Measurements from ENCODE around the gene TERF2IP. TPM values are rescaled to one million over a fixed set of nuclear protein-coding genes. Genes with fewer than 3 reads are reported as not detected.
A peak's percentile ranks its signal among the peaks of the same experiment; 100 is the strongest.

Gene TERF2IP
- total RNA-seq, 4 donors from 2014 or later = 87.0 to 127 (median 120) TPM

DNA sequence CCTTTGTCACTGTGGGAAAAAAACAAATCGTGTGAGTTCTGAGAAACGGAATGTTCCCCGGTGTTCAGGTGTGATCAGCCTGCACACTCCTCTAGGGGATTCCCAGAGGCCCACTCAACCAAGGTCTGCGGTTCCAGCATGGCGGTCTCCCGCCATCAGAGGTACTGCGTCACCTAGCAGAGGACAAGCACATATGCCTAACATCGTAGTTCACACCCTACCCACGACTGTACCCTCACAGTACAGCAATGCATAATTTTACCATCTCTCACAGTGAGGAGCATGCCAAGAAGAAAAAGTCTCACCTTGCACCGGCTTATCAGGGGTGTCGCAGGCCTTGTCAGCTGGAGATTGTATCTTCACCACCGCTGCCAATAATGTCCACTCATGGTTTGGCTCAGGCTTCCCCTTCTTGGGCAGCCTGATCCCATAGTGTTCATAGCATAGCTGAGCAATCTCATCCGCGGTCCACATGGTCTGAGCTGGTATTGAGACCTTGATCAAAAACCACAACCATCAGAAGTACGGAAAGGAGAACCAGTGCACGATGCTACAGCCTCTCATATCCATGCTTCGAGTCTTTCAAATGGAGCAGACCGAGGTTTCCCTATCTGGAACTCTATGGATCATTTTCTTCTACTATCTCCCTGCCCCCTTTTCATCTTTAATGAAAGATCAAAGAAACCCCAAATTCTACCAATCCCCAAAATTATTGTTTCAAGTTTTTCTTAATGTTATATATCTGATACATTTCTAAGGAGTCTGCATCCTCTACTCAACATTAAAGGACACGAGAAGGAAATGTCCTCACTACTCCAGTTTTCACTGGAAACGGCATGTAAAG is 27.0 kb upstream of the TERF2IP start:
- WGBS, 2 donors = 90 to 91% methylated on average over 20 of the region's 20 CpGs
- DNase-seq (ENCODE audit: low spot score in 2 of 2) = no peak
- H3K9me3 ChIP-seq = no peaks in the 10 kb centered on the region
- peaks cover 0 to 26% (median 14%) of the 10 kb centered on the region in 4 donors for H3K4me1 ChIP-seq
- H3K4me3 ChIP-seq = no peak overlapping the region
- TF ChIP-seq EP300 (IDR thresholded peaks at IDR 0.05) = no peak
- TF ChIP-seq, protein P1, sequence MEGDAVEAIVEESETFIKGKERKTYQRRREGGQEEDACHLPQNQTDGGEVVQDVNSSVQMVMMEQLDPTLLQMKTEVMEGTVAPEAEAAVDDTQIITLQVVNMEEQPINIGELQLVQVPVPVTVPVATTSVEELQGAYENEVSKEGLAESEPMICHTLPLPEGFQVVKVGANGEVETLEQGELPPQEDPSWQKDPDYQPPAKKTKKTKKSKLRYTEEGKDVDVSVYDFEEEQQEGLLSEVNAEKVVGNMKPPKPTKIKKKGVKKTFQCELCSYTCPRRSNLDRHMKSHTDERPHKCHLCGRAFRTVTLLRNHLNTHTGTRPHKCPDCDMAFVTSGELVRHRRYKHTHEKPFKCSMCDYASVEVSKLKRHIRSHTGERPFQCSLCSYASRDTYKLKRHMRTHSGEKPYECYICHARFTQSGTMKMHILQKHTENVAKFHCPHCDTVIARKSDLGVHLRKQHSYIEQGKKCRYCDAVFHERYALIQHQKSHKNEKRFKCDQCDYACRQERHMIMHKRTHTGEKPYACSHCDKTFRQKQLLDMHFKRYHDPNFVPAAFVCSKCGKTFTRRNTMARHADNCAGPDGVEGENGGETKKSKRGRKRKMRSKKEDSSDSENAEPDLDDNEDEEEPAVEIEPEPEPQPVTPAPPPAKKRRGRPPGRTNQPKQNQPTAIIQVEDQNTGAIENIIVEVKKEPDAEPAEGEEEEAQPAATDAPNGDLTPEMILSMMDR (IDR thresholded peaks at IDR 0.05) = no peak
- no peak for TF ChIP-seq POLR2A (IDR thresholded peaks at IDR 0.05)
- H3K27me3 ChIP-seq = no peaks in the 10 kb centered on the region
- H3K36me3 ChIP-seq = peaks cover 0 to 53% (median 7%) of the 10 kb centered on the region in 3 donors
- no peak overlapping the region for H3K27ac ChIP-seq

DNA sequence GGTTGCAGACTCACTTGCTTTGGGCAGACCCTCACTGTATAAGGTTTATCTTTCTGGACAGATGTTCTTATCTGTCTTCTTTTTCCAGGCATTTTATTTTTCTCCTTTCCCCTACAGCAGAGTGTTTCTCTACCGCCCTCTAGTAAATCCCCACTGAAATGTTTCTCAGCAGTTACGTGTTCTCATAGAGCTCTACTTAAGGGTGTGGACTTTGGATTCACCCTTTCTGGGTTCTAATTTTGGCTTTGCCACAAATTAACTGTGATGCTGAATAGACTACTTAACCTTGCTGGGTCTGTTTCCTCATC is 26.4 kb upstream of the TERF2IP start:
- no peak for DNase-seq (ENCODE audit: low spot score in 2 of 2)
- Histone ChIP-seq H3K36me3 (peaks cover 0 to 53% (median 3%) of the 10 kb centered on the region in 3 donors), H3K27ac (no peak overlapping the region), H3K4me3 (no peak overlapping the region), H3K27me3 (no peaks in the 10 kb centered on the region), H3K4me1 (peaks cover 0 to 26% (median 14%) of the 10 kb centered on the region in 4 donors), H3K9me3 (no peaks in the 10 kb centered on the region)
- 11 to 42% methylated on average over 2 of the region's 2 CpGs for WGBS, 2 donors
- TF ChIP-seq, protein P1 (IDR thresholded peaks at IDR 0.05) = peak in 2 of 5 experiments; percentile 7 to 10
- no peak for TF ChIP-seq EP300 (IDR thresholded peaks at IDR 0.05)

DNA sequence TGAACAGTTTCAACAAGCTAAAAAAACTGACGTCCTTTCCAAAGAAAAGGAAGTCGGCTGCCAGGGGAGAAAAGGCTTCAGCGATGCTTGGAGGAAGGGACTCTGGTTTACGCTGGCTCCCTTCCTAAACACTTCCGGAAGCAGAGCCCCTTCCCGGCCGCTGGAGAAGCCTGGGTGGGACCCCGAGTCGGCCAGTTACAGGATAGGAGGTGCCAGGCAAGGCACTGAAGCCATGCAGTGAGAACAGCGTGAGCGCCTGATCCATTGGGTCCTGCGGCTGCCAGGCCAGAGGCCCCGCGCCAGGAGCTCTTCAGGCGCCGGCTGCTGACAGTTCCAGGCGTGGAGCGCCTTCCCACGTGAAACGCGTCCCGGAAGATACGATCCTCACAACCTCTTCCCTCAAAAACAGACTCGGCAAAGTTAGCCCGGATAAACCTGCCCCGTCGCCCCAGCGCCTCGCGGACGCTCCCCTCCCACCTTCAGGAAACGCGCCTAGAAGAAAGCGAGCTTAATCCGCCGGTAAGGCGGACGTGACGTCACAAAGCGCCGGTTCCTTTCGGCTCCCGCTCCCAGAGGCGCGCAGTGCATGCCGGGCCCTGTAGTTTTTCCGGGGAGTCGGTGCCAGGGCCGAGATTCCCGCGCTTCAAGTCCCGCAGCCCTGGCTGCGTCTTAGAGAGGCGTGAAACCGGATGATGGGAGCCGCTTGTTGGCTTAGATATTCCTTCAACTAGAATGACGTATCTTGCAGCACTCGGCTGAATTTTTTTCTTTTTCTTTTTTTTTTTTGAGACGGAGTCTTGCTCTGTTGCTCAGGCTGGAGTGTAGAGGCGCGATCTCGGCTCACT is 24.6 kb upstream of the TERF2IP start, which contains the start of gene ADAT1:
TSS of gene ADAT1 (minus strand) at position 521 of the 845 bp plus-strand sequence. CDS start 2,482 bp downstream, outside the sequence.
- peak within 1 kb of the TSS; percentile 83 to 96 (median 94) for H3K27ac ChIP-seq
- DNase-seq (ENCODE audit: low spot score in 2 of 2) = peak; percentile 94 to 96
- peaks cover 0 to 26% (median 14%) of the 10 kb centered on the region in 4 donors for H3K4me1 ChIP-seq
- peaks cover 0 to 53% (median 0%) of the 10 kb centered on the region in 3 donors for H3K36me3 ChIP-seq
- H3K9me3 ChIP-seq = no peaks in the 10 kb centered on the region
- no peaks in the 10 kb centered on the region for H3K27me3 ChIP-seq
- H3K4me3 ChIP-seq = peak within 1 kb of the TSS; percentile 67 to 84 (median 78)
- TF ChIP-seq, protein P1 (IDR thresholded peaks at IDR 0.05) = peak in 1 of 5 experiments; percentile 23
- peak; percentile 85 to 96 for TF ChIP-seq EP300 (IDR thresholded peaks at IDR 0.05)
- peak; percentile 61 to 85 for TF ChIP-seq POLR2A (IDR thresholded peaks at IDR 0.05)
- WGBS, 2 donors = 0 to 1% methylated on average over 48 to 59 of the region's 62 CpGs

DNA sequence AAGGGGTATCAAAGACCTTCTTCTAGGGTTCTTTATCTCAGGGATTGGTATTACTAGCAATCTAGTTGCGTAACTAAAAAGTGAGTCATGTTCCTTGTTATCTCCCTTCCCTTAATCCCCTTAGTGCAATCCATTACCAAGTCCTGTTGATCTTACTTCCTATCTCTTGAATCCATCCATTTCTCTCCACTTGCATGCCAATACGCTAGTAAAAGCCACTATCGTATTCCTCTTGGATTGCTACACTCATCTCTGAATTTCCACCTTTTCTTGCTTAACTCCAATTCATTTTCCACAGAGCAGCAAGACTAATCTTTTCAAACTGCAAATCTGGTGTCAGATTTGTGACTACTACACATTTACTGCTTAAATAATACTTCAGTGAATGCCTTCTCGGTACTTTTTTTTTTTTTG is 22.6 kb upstream of the TERF2IP start:
- H3K27ac ChIP-seq = no peak overlapping the region
- H3K4me1 ChIP-seq = peaks cover 0 to 26% (median 14%) of the 10 kb centered on the region in 4 donors
- H3K4me3 ChIP-seq = no peak overlapping the region
- no peaks in the 10 kb centered on the region for H3K9me3 ChIP-seq
- no peak for DNase-seq (ENCODE audit: low spot score in 2 of 2)
- WGBS, 2 donors = 81 to 93% methylated on average over 4 of the region's 4 CpGs
- no peaks in the 10 kb centered on the region for H3K27me3 ChIP-seq
- peaks cover 0 to 54% (median 9%) of the 10 kb centered on the region in 3 donors for H3K36me3 ChIP-seq
- TF ChIP-seq POLR2A (IDR thresholded peaks at IDR 0.05) (no peak), EP300 (IDR thresholded peaks at IDR 0.05) (no peak)
- TF ChIP-seq, protein P1 (IDR thresholded peaks at IDR 0.05) = no peak
